Transverse colon (tissue), 4 donors: ENCODE results near the gene STAM. TPM values are rescaled to one million over a fixed set of nuclear protein-coding genes. Genes with fewer than 3 reads are reported as not detected.

Experiments
- DNase-seq: peaks from one replicate; pipeline ENCODE4 v3.0.0-alpha.2; 2019
- H3K27ac ChIP-seq, 4 donors: fragments of 200-600 bp; sonication (generic); 2 replicates each; pipeline ENCODE4 v1.5.1; 2016 to 2018; ENCODE audit warnings: inconsistent platforms in 4 of 4
- H3K27me3 ChIP-seq: fragments of 200-600 bp; sonication (generic); 2 replicates; pipeline ENCODE4 v1.5.1; 2017; ENCODE audit warnings: inconsistent platforms
- H3K36me3 ChIP-seq, 4 donors: fragments of 200-600 bp; sonication (generic); 2 replicates each; pipeline ENCODE4 v1.5.1; 2017 to 2019; ENCODE audit warnings: inconsistent platforms in 4 of 4
- H3K4me1 ChIP-seq, 4 donors: fragments of 200-600 bp; sonication (generic); 2 replicates each; pipeline ENCODE4 v1.5.1; 2017 to 2020; ENCODE audit warnings: inconsistent platforms in 4 of 4
- H3K4me3 ChIP-seq, 4 donors: fragments of 200-600 bp; sonication (generic); 1 replicate in 1 of 4; 2 replicates in 3 of 4; pipeline versions ENCODE4 v1.5.1 to v1.6.1; 2017 to 2019; ENCODE audit warnings: inconsistent platforms in 4 of 4
- H3K9me3 ChIP-seq, 2 donors: fragments of 200-600 bp; sonication (generic); 2 replicates each; pipeline ENCODE4 v1.5.1; 2017 to 2019; ENCODE audit warnings: inconsistent platforms in 2 of 2
- EP300 ChIP-seq: sonication (generic); formaldehyde crosslinking; IDR thresholded peaks from one replicate; pipeline ENCODE4 v1.6.1; 2017; ENCODE audit warnings: antibody characterized with exemption, low read depth
- POLR2A ChIP-seq: fragments of 450-650 bp; IDR thresholded peaks from one replicate; pipeline ENCODE4 v1.6.1; 2016; ENCODE audit warnings: antibody characterized with exemption, mild to moderate bottlenecking, moderate library complexity
- POLR2AphosphoS5 ChIP-seq, 3 donors: sonication (generic); formaldehyde crosslinking; IDR thresholded peaks; one replicate each; pipeline ENCODE4 v1.6.1; 2016; ENCODE audit warnings: antibody characterized with exemption in 3 of 3
- WGBS, 2 donors: methylation state at CpG; one replicate each; pipeline ENCODE4 v1.1.5; 2018; ENCODE audit warnings: low coverage in 1 of 2; 5-methylcytosine and 5-hydroxymethylcytosine counted together
- in situ Hi-C, 4 donors: fragments of 200-750 bp; cut with MboI; loops; one replicate each; pipeline versions ENCODE4 v1.15.0 to v1.15.1; 2017; ENCODE audit warnings: low sequenced_read_pairs in 3 of 4, low pct_ligation_motif_present in 1 of 4, low pct_unique_long_range_greater_than_20kb in 1 of 4
- intact Hi-C: fragments of 100-400 bp; cut with DNase I; formaldehyde crosslinking; loops from one replicate; pipeline ENCODE4 v1.15.1; 2023; ENCODE audit warnings: low total_unique reads
- total RNA-seq, 4 donors: library from RNA; depleted of rRNA; stranded (reverse); fragments of >200 nt; gene quantifications; one replicate each; pipeline ENCODE4 v1.1.0, GENCODE V29; 2016
- TF ChIP-seq, protein P1 (sequence below), 5 experiments: fragments of 200-600 bp in 3 of 5; fragments of 450-650 bp in 2 of 5; sonication (generic) in 3 of 5; IDR thresholded peaks; 1 replicate in 2 of 5; 2 replicates in 3 of 5; pipeline ENCODE4 v1.5.1; 2016 to 2017; ENCODE audit warnings: antibody characterized with exemption in 5 of 5, inconsistent platforms in 3 of 5, mild to moderate bottlenecking in 2 of 5, moderate library complexity in 1 of 5

The STAM gene
- total RNA-seq, 4 donors from 2014 or later, result 1.9 to 18.4 (median 9.3) TPM

DNA sequence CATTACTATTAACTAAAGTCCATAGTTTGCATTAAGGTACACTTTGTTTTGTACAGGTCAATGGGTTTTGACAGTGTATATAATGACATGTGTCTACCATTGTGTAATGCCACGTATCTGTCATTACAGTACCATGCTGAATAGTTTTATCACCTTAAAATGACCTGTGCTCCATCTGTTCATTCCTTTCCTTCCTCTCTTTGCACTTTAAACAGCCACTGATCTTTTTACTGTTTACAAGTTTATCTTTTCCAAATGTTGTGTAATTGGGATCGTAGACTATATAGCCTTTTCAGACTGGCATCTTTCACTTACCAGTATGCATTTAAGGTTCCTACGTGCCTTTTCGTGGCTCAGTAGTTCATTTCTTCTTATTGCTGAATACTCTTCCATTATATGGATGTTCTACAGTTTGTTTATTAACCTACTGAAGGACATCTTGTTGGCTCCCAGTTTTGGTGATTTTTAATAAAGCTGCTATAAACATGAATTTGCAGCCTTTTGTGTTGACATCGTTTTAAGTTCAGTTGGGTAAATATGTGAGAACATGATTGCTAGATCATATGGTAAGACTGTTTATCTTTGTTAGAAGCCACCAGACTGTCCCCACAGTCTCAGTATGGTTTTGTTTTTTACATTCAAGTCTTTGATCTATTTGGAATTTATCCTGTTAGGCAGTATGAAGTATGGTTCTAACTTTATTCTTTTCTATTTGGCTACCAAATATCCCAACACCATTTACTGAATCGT is 24.7 kb downstream of the STAM start:
- H3K27ac ChIP-seq, result no peak overlapping the region
- H3K36me3 ChIP-seq, result no peaks in the 10 kb centered on the region
- intact Hi-C loops, result no loop called here
- in situ Hi-C loops, result loop anchor here in 1 of 4 donors (25.0 kb wide), 1 partner anchor 131 kb away; no protein-coding TSS in a partner anchor
- 61 to 62% methylated on average over 6 of the region's 6 CpGs for WGBS, 2 donors
- no peak overlapping the region for H3K4me3 ChIP-seq
- no peak for DNase-seq
- H3K27me3 ChIP-seq, result no peaks in the 10 kb centered on the region
- H3K4me1 ChIP-seq, result peaks cover 0 to 7% (median 3%) of the 10 kb centered on the region in 4 donors
- TF ChIP-seq POLR2A (no peak), EP300 (no peak), POLR2AphosphoS5 (IDR thresholded peaks at IDR 0.05) (no peak)
- TF ChIP-seq, protein P1, sequence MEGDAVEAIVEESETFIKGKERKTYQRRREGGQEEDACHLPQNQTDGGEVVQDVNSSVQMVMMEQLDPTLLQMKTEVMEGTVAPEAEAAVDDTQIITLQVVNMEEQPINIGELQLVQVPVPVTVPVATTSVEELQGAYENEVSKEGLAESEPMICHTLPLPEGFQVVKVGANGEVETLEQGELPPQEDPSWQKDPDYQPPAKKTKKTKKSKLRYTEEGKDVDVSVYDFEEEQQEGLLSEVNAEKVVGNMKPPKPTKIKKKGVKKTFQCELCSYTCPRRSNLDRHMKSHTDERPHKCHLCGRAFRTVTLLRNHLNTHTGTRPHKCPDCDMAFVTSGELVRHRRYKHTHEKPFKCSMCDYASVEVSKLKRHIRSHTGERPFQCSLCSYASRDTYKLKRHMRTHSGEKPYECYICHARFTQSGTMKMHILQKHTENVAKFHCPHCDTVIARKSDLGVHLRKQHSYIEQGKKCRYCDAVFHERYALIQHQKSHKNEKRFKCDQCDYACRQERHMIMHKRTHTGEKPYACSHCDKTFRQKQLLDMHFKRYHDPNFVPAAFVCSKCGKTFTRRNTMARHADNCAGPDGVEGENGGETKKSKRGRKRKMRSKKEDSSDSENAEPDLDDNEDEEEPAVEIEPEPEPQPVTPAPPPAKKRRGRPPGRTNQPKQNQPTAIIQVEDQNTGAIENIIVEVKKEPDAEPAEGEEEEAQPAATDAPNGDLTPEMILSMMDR (IDR thresholded peaks at IDR 0.05), result no peak
- H3K9me3 ChIP-seq, result no peaks in the 10 kb centered on the region

DNA sequence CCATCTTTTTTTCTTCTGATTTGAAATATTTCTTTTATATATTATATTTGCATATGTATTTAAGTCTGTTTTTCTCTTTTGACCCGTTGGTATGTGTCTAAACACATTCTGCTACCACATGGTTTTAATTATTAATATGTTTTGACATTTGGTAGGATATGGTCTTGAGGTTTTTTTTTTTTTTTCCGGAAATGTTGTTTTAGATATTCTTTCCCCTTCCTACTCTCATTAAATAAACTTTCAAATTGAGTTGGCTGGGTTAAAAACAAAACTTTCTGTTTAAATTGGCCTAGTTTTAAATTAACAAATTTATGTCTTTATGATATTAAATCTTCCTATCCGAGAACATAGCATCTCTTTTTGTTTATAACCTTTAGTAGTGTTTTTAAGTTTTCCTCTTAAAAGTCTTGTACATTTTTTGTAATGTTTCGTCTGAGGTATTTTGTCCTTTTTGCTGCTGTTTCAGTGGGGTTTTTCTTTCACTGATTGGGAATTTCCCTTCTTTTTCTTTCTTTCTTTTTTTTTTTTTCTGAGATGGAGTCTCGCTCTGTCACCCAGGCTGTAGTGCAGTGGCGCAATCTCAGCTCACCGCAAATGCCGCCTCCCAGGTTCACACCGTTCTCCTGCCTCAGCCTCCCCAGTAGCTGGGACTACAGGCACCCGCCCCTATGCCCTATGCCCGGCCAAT is 25.4 kb downstream of the STAM start:
- no peaks in the 10 kb centered on the region for H3K9me3 ChIP-seq
- 59 to 72% methylated on average over 11 of the region's 11 CpGs for WGBS, 2 donors
- H3K27ac ChIP-seq, result no peak overlapping the region
- in situ Hi-C loops (loop anchor here in 1 of 4 donors (25.0 kb wide), 1 partner anchor 132 kb away; no protein-coding TSS in a partner anchor), intact Hi-C loops (no loop called here)
- TF ChIP-seq EP300 (no peak), POLR2A (no peak), POLR2AphosphoS5 (IDR thresholded peaks at IDR 0.05) (no peak)
- TF ChIP-seq, protein P1 (IDR thresholded peaks at IDR 0.05), result no peak
- no peaks in the 10 kb centered on the region for H3K36me3 ChIP-seq
- H3K27me3 ChIP-seq, result no peaks in the 10 kb centered on the region
- no peak overlapping the region for H3K4me3 ChIP-seq
- H3K4me1 ChIP-seq, result peaks cover 0 to 7% (median 3%) of the 10 kb centered on the region in 4 donors
- DNase-seq, result no peak

DNA sequence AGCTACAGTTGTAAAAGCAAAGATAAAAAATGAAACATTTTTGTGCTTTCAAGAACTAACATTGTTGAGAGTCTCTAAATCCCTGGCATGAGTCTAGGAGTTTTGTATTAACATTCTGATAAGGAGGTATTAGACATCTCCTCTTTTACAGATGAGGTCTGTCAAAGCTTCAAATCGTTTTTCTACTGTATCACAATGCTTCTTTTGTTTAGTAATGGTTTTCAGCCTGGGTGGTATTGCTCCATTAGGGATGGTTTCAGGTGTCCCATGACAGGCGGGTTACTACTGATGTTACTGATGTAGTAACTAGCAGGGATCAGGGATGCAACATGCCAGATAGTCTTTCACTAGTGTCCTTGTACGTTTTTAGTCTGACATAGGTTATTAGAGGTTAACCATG is 27.4 kb downstream of the STAM start:
- H3K4me3 ChIP-seq, result no peak overlapping the region
- intact Hi-C loops, result no loop called here
- H3K36me3 ChIP-seq, result no peaks in the 10 kb centered on the region
- TF ChIP-seq, protein P1 (IDR thresholded peaks at IDR 0.05), result no peak
- TF ChIP-seq POLR2A (no peak), EP300 (no peak), POLR2AphosphoS5 (IDR thresholded peaks at IDR 0.05) (no peak)
- peaks cover 0 to 7% (median 2%) of the 10 kb centered on the region in 4 donors for H3K4me1 ChIP-seq
- 54 to 63% methylated on average over 3 of the region's 3 CpGs for WGBS, 2 donors
- in situ Hi-C loops, result loop anchor here in 1 of 4 donors (25.0 kb wide), 1 partner anchor 134 kb away; no protein-coding TSS in a partner anchor
- no peak overlapping the region for H3K27ac ChIP-seq
- DNase-seq, result no peak
- no peaks in the 10 kb centered on the region for H3K27me3 ChIP-seq
- H3K9me3 ChIP-seq, result no peaks in the 10 kb centered on the region

DNA sequence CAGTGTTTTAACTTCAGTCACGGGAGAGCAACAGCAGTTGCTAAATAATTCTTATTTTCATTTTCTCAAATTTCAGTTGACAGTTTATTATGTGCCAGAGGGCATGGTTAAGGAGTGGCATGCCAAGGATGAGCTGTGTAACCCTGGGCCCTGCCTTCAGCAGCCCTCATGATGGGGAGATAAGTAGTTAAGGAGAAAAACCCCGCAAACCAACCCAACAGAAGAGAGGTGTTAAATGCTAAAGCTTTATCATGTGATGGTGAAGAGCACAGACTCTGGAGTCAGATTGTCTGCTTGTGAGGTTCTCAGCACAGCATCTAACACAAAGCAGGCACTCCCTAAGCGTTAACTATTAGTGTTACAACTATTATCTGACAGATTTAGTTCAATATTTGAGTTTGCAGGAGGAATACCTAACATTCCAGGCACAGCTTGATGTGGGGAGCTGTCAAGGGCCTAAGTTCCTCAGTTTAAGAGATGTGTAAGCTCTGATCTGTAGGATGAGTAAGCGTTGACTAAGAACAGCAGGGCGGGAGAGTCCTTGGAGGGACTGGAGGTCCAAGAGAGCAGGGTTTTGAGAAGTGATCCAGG is 29.6 kb downstream of the STAM start:
- no peak overlapping the region for H3K4me3 ChIP-seq
- 72 to 85% methylated on average over 4 to 5 of the region's 5 CpGs for WGBS, 2 donors
- H3K27me3 ChIP-seq, result no peaks in the 10 kb centered on the region
- H3K27ac ChIP-seq, result peak overlapping the region in 1 of 4 donors; percentile 5
- intact Hi-C loops, result no loop called here
- DNase-seq, result no peak
- no peaks in the 10 kb centered on the region for H3K9me3 ChIP-seq
- in situ Hi-C loops, result loop anchor here in 1 of 4 donors (25.0 kb wide), 1 partner anchor 136 kb away; no protein-coding TSS in a partner anchor
- H3K4me1 ChIP-seq, result peaks cover 0 to 5% (median 1%) of the 10 kb centered on the region in 4 donors
- TF ChIP-seq EP300 (no peak), POLR2AphosphoS5 (IDR thresholded peaks at IDR 0.05) (no peak), POLR2A (no peak)
- TF ChIP-seq, protein P1 (IDR thresholded peaks at IDR 0.05), result no peak
- H3K36me3 ChIP-seq, result peaks cover 0 to 4% (median 0%) of the 10 kb centered on the region in 4 donors
